GM12891 (cell line): ENCODE measurements around the gene TMEM164.

Experiments used
- POLR2A ChIP-seq: IDR thresholded peaks from 2 replicates; pipeline ENCODE4 v1.6.1; 2011; ENCODE audit warnings: low read depth, low read length, control low read depth
- POLR2AphosphoS5 ChIP-seq: IDR thresholded peaks from 2 replicates; pipeline ENCODE4 v1.6.1; 2011; ENCODE audit warnings: low read depth, low read length, control low read depth

- TF ChIP-seq POLR2A (no peak), POLR2AphosphoS5 (no peak)
These were observed 217.0 kb downstream of the TMEM164 start for GRCh38 chrX:110219920-110220319.
